ENCODE measurements around the gene WDR4.

- no peak for TF ChIP-seq YY1 (IDR thresholded peaks at IDR 0.05; ENCODE audit: low read depth)
- TF ChIP-seq USF2 (IDR thresholded peaks at IDR 0.05; ENCODE audit: borderline replicate concordance, low read depth, low read length), result no peak
- TF ChIP-seq TCF12 (IDR thresholded peaks at IDR 0.05), result no peak
- TF ChIP-seq REST (IDR thresholded peaks at IDR 0.05; ENCODE audit: low read depth, low read length), result no peak
- TF ChIP-seq CTCF (IDR thresholded peaks at IDR 0.05), result no peak
- TF ChIP-seq RXRA (IDR thresholded peaks at IDR 0.05; ENCODE audit: borderline replicate concordance, low read depth), result no peak
- TF ChIP-seq USF1 (IDR thresholded peaks at IDR 0.05; ENCODE audit: borderline replicate concordance, low read depth), result no peak
Observed at GRCh38 chr21:42834726-42835191, 44.6 kb downstream of the WDR4 start.
